Forelimb muscle (tissue), 1 donor: ENCODE data around the gene CCR8. TPM values are rescaled to one million over a fixed set of nuclear protein-coding genes. Genes with fewer than 3 reads are reported as not detected.
"Not testable (repeated sequence)": the region's sequence is repeated elsewhere in the genome, so short reads cannot be mapped to it uniquely, and the experiment has no call there.

ENCODE experiments used
- DNase-seq: peaks from one replicate; pipeline ENCODE4 v3.0.0-alpha.2; 2013; ENCODE audit warnings: low read depth
- polyA plus RNA-seq: library from polyadenylated mRNA; unstranded; fragments of 120-200 nt; gene quantifications from one replicate; pipeline ENCODE4 v1.2.1, GENCODE V29; 2013; ENCODE audit not compliant: insufficient read length

Gene CCR8
- polyA plus RNA-seq, 1 donor = not detected

GRCh38 chr3:39349080-39349479 is 19.6 kb downstream of the CCR8 start:
- no peak for DNase-seq

GRCh38 chr3:39350714-39351113 is 21.2 kb downstream of the CCR8 start:
- DNase-seq = no peak

DNA sequence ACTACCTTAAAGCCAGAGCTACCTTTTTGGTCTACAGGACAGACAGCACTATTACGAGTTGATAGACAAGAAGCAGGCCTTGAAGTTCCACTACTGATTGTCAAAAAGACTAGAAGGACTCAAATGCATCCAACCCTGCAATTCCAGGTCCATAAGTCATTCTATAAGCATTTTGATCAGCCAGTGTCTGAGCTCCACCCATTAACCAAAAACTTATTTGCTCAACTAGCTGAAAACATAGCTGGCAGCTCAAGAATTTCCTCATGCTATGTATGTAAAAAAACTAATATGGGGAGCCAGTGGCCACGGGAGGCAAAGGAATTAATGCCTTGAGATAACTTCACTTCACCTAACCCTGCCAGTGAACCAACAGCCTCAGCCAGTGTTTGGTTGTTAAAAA is 21.6 kb downstream of the CCR8 start:
- DNase-seq = not testable (repeated sequence)

GRCh38 chr3:39353168-39353927 is 23.8 kb downstream of the CCR8 start:
- DNase-seq = not testable (repeated sequence)

DNA sequence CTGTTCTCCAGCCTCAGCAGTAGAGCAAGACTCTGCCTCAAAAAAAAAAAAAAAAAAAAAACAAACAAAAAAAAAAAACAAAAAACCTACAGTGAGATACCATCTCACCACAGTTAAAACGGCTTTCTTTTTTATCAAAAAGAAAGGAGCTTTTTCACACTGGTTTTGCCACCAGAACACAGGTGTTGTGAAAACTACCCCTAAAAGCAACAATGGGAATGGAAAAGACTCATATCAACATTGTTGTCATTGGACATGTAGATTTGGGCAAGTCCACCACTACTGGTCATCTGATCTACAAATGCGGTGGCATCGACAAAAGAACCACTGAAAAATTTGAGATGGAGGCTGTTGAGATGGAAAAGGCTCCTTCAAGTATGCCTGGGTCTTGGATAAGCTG is 28.8 kb downstream of the CCR8 start:
- DNase-seq = no peak

DNA sequence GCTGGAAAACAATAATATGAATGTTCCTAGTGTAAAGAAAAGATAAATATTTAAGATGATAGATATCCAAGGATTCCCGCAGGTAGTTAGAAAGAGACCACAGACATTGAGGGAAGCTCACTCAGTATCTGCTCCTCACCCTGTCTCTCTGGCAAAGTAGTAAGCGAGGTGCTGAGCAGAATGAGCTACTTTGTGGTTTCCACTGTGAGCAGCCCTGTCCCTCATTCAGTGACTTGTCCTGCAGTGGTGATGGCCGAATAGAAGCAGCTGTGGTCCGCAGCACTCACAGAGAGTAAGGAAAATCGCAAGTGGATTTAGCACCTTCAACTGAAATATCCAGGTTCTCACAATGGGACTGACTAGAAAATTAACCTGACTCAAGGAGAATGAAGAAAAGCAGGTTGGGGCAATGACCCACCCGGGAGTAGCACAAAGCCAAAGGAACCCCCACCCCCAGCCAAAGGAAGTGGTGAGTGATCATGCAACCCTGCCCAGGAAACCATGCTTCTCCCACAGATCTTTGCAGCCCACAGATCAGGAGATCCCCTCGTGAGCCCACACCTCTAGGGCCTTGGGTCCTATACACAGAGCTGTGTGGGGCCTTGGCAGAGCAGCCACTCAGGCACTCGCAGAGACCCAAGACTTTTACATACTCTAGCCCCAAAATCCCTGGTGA is 31.9 kb downstream of the CCR8 start:
- DNase-seq = no peak

DNA sequence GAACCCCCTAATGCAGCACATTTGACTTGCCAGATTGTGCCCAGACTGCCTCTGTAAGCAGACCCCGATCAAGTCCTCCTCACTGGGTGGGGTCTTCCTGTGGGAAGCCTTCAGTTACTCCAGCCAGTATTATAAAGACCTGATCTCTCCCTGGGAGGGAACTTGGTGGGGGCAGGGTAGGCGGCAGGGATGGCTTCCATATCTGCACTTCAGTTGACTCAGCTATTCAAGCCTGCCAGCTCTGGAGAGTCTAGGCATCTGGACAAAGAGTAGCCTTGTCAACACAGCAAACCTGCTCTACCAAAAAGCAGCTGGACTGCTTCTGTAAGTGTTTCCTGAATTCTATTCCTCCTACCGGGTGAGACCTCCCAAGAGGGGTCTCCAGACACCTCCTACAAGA is 32.7 kb downstream of the CCR8 start:
- DNase-seq = no peak

DNA sequence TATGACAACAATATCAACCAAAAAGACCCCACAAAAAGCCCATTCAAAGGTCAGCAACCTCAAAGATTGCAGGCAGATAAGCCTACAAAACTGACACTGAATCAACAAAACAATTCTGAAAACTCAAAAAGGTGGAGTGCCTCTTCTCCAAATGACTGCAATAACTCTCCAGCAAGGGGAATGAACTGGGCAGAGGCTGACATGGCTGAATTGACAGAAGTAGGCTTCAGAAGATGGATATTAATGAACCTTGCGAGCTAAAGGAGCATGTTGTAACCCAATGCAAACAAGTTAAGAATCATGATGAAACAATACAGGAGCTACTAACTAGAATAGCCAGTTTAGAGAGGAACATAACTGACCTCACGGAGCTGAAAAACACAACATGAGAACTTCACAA is 33.3 kb downstream of the CCR8 start:
- DNase-seq = no peak

GRCh38 chr3:39370450-39370849 is 40.9 kb downstream of the CCR8 start:
- DNase-seq = not testable (repeated sequence)

DNA sequence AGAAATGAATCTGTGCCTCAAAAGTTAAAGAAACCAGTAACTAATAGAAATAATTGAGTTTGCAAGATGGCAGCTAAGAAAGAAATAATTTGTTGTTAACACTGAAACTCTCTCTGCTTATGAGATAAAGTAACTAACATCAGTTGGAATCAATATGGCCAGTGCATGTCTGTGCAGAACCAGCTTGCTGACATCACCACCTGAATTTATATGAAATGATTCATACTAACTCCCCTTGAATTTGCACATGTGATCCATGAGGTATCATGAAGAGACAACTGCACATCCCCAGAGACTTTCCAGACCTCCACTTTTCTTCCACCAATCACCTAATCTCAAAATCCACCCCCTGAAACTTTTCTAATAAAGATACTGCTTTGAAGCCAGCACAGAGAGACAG is 43.3 kb downstream of the CCR8 start:
- no peak for DNase-seq

DNA sequence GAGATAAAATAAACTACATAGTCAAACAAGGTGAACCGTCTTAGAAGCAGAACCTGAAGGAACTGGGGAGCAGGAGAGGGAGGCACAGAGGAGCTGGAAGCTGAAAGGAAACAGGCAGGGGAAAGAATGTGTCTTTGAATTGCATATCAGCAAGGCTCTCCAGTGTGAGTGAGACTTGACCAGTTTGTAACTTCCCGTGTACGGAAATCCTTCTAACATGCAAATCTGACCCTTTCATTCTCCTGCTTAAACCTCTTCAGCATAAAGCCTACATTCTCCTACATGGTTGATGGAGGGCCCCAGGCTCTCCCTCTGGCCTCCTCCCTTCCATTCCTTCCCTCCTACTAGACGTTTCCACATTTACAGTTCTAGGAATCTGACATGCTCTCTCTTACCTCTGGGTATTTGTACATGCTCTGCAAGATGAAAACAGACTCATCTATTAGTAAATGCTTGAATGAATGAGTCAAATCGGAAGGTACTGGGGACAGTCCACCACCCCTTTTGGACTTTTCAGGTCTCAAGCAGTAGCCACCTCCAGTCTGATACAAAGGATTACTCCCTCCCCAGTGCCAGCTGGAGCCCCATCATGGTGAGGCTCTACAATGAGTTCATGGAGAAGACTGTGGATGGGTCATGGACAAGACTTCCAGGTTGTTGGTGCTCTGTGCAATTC is 47.6 kb downstream of the CCR8 start:
- DNase-seq = no peak

- no peak for DNase-seq
Measured at GRCh38 chr3:39378088-39378487, 48.6 kb downstream of the CCR8 start.

DNA sequence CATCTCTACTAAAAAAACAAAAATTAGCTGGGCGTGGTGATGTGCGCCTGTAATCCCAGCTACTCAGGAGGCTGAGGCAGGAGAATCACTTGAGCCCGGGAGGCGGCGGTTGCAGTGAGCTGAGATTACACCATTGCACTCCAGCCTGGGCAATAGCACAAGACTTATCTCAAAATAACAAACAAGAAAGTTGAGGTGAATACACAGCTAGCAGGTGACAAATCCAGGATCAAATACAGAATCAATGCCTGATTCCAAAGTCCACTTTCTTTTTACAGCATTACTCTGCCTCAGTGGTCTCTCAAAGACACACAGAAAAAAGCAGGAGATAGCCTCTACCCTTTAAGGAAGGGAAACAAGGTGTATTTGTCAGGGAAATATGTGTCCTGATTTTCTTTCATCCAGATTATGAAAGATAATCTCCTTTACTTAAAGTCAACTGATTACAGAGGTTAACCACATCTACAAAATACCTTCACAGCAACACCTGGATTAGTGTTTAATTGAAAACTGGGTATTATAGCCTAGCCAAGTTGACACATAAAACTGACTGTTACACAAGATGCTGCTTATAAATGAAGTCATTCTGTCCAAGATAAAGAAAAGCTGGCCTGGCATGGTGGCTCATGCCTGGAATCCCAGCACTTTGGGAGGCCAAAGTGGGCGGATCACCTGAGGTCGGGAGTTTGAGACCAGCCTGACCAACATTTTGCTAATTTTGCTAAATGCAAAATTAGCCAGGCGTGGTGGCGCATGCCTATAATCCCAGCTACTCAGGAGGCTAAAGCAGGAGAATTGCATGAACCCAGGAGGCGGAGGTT is 49.7 kb downstream of the CCR8 start:
- no peak for DNase-seq

GRCh38 chr3:39379778-39380155 is 50.3 kb downstream of the CCR8 start:
- no peak for DNase-seq

GRCh38 chr3:39381432-39381831 is 51.9 kb downstream of the CCR8 start:
- DNase-seq = no peak

Other genes with a start within 250 kb of the CCR8 start
- 34.9 TPM for gene GORASP1, start 222.1 kb upstream of the CCR8 start, polyA plus RNA-seq
- gene TTC21A, start 222.0 kb upstream of the CCR8 start, polyA plus RNA-seq = 4.3 TPM
- 4.9 TPM for gene CSRNP1, start 176.1 kb upstream of the CCR8 start, polyA plus RNA-seq
- gene XIRP1, start 137.1 kb upstream of the CCR8 start, polyA plus RNA-seq = 265 TPM
- 4.2 TPM for gene CX3CR1, start 49.7 kb upstream of the CCR8 start, polyA plus RNA-seq
- 19.1 TPM for gene SLC25A38, start 53.7 kb downstream of the CCR8 start, polyA plus RNA-seq
- gene RPSA, start 77.0 kb downstream of the CCR8 start, polyA plus RNA-seq = 2,221 TPM
- 0.09 TPM for gene MOBP, start 138.0 kb downstream of the CCR8 start, polyA plus RNA-seq